Measurements from ENCODE around the gene KITLG.
"Not testable (repeated sequence)": the region's sequence is repeated elsewhere in the genome, so short reads cannot be mapped to it uniquely, and the experiment has no call there.

The KITLG gene, protein sequence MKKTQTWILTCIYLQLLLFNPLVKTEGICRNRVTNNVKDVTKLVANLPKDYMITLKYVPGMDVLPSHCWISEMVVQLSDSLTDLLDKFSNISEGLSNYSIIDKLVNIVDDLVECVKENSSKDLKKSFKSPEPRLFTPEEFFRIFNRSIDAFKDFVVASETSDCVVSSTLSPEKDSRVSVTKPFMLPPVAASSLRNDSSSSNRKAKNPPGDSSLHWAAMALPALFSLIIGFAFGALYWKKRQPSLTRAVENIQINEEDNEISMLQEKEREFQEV

DNA sequence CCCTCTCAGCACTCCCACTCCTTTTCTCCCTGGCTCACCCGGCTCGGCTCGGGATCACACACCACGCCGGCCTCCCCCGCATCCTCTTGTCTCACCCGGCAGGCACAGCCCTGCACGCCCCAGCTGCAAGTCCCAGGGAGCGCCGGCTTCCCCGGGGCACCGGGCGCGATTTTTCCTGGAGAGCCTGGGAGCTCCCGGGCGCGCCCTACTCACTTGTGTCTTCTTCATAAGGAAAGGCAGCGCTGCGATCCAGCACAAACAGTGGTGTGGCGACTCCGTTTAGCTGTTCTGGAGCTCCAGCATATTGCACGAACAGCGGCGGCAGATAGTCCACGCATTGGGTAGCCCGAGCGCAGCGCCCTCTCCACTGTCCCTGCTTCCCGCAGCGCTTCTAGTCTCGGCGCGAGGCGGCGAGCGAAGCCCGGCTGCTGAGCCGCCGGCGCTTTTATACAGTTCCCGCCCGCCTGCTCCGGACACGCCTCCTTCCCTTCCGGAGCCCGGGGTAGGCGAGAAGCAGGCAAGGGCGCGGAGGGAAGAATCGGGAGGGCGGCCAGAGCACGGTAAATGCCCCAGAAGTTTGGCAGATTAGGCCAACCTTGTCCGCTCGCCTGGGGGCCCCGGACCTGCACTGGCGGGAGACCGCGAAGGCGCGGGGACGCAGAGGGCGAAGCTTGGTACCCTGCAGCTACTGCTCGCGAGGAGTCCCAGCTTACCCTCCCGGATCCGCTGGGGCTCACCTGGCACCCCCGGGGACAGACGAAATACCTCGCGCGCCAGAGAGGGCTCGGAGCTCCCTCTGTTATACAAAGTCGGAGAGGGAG is at the start of gene KITLG:
KITLG (minus strand) TSS at position 421 of the 821 bp plus-strand sequence; CDS start at position 228, 193 bp downstream.
- no peak for DNase-seq

DNA sequence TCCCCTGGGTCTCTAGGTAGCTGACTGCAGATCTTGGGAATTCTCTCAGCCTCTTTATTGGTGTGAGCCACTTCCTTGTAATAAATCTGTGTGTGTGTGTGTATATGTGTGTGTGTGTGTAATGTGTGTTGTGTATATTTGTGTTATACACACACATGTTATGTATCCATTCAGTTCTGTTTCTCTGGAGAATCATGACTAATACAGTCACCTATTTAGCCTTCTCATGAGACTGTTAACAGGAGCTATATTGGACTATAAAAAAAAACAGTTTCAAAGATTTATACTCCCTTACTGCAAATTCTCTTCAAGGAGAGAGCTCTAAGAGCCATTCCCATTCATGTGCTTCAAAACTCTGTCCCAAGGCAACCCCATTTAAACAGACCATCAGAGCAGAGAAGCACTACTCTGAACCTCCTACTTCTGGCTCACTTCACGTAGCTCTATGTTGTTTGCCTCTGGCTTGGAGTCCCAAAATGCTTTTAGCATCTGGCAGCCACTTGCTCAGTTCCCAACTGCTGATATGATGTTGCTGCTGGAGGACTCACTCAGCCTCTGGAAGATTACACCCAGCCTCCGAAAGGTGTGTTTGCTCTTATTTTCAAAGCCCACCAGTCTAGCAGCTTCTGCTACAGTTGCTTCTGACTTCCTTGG is 48.7 kb upstream of the KITLG start:
- DNase-seq = no peak

DNA sequence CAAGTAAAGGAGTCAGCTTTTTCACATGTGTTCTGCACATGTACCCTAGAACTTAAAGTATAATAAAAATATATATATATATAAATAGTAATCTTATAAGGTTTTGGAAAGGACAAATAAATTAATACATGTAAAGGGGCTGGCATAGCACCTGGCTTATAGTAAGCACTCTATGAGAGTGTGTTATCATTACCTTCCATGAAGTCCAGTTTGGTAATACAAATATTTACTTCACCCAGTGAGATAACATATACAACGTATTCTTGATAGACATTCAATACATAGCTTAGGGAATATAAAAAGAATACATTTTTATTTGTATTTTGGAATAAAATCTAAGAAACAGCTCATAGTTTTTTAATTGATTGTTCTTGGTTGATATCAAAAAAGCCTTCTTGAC is 47.8 kb upstream of the KITLG start:
- not testable (repeated sequence) for DNase-seq

DNA sequence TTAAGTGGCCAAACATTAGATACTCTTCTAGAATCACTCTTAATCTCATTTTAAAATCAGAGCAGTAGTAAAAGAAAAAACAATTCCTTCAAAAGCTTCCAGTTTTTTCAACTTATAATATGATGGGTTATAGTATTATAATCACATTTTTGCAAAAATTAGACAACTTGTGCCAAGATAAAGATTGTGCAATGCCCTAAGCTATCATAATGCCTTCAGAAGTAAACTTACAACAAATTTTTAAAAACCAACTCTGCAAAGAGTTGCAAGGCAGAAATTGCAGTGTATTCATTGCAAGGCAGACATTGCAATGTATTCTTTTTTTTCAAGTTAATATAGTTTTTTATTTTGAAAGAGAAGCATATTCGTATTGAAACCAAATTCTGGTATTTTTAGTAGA is 47.2 kb upstream of the KITLG start:
- no peak for DNase-seq

DNA sequence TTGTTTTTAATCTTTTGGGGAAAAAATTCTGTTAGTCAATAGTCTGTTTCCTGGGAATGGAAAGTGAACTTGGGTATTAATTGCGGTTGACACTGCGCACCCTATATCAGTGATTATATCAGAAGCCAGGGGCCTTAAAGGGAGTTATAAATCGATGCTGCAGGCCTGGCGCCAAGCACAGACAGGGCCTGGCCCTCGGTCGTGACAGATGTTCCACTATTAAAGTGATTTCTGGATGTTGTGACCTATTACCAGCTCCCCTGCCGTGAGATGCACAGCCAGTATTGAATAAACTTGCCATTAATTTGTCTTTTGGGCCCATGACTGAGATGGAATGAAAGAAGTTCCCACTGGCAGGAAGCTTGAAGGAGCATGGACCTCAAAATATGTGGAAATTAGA is 45.1 kb upstream of the KITLG start:
- DNase-seq = no peak

DNA sequence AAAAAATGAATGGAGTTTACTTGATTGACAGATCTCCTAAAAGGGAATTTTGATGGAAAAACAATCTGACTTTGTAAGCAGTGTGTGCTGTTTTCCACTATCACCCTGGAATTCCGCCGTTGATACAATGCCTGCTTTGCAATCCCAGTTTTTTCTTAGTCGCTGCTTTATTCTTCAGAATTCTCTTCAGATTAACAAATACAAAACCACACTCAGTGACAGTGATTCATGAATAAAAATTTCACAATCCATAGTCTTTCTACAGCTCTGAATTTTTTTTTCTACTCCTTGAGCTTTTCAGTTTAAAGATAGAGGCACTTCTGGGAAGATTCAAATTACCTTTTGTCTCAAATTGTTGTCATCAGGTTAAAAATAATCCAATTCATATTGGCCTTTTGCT is 44.6 kb upstream of the KITLG start:
- no peak for DNase-seq

DNA sequence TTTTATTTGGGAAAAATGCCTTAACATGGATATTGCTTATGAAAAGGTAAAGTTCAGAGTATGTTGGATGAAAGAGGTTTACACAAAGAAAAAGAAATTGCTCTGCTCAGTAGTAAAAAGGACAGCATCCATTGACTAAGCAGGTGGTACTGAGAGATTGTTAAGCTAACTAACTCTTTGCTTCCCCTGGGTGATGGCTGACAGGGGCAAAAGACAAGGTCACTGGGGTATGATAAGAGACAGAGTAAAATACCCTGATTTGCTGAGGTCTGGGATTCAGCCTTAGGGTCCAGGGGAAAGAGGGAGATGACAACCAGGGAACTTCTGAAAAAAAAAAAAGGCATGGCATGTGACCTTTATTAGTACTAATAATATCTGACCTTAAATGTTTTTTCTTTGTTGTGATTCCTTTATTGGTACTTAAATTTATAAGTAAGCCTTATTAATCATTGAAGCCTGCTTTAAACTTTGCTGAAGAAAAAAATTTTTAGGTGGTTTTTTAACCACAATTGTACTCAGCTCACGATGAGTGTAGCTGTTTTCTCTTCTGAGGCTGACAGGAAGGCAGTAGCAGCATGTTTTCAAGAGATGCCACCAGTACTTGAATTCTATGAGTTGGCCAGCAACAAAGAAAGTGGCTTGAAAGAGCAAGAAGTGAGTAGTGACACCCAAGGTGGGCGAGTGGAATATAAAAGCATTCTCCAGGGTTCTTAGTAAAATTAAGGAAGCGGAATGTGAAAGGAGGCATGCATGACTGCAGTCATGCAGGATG is 43.7 kb upstream of the KITLG start:
- DNase-seq = no peak

DNA sequence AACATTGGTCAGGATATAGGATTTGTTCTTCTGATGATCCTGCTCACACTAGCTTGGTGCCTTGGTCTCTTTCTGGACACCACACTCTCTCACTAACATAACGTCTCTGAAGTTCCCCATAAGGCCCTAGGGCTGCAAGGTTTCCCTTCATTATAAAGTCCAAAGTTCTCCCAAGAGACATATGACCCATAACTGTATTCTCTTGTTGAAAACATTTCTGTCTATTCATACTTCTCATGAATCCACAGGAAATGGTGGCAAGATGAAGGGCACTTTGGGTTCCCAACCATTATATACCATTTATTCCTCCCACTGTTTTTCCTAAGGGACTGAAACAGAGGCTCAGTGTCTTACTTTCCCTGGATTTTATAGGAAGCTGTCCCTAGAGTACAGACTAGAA is 37.1 kb upstream of the KITLG start:
- no peak for DNase-seq

DNA sequence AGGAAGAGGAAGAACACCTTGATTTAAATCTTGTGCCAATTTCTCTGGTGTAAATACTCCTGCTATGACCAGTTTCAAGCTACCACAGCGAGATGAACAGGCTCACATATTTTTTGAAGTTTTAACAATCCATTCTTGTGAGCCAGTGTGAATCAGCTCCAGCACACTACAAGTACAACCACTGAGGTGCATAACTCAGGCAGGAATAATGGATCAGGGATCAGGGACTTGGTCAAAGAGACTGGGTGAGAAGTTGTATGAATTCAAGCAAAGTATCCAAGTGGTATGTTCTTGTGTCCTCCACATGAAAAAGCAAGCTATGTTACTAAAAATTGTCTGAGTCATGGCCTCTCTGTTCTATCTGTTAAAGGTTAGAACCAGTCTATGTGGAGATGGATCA is 35.2 kb upstream of the KITLG start:
- DNase-seq = no peak

DNA sequence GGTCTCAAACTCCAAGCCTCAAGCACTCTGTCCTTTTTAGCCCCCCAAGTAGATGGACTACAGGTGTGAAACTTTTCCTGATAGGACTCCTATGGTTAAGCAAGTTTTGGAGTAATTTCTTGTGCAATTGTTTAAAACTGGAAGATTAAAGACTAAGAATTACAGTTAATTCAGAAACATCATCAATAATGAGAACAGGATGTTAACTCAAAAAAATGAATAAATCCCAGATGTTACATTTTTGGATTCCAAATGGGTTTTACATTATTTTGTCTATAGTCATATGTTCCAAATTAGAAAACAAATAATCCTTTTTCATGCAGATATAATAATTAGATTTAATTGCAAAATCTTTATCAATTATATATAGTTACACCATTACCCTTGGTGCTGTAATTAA is 24.4 kb upstream of the KITLG start:
- DNase-seq = no peak

DNA sequence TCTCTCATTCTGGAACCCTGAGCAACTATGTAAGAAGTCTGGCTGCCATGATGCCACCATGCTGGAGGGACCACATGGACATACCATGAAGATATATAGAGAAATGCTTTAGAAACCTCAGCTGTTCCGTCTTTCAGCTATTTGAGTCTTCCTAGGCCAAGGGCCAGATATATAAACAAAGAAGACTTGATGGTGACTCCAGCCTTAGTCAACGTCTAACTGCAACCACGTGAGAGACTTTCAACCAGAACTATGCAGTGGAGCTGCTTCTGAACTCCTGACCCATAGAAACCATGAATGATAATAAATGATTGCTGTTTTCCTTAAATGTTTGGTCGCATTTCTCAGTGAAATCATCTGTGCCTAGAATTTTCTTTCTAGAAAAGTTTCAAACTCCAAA is 20.0 kb upstream of the KITLG start:
- no peak for DNase-seq

DNA sequence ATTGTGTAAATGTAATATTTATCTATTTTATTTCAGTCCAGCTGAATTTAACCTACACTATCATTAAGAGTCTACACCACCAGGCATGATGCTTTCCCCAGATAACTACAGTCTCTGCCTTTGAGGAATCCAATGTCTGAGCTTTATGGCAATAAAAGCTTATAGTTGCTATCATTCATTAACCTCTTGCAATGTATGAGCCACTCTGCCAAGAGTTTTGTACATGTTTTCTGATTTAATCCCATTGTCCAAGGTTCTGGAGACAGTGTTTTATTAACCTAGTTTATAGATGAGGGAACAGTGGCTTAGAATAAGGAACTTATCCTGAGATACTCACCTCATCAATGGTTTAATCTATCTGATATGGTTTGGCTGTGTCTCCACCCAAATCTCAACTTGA is 17.1 kb upstream of the KITLG start:
- DNase-seq = no peak

DNA sequence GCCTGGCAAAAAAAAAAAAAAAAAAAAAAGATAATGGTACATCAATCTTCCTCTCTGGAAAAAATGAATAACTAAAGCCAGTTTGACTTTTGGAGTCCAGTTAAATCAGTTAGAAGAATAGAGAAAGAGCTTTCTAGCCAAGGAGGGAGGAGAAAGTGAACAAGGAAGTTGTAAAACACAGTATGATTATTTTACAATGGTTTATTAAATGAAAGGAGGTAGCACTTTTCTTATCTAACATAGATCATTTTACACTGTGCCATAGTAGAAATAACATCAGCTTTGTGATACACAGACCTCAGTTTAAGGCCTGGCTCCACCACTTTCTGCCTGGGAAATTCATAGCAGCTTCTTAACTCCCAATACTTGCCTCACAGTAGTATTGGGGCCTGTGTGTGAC is 15.4 kb upstream of the KITLG start:
- no peak for DNase-seq

DNA sequence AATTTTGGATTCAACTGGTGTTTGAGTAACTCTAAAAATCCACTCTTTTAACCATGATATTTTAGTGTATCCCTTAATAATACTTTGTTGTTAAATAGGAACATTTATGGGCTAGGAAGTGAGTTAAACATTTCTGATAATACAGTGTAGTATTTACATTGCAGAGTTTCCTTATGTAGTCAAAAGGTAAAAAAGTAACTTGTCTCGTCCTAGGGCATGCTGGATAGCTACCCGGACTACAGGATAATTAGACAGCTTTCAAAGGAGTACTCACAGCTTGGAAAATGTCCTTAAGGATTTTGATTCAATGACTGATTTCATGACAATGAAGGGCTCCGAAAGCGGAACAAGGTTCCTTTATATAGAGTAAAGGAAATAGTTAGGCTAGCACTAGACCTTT is 14.5 kb upstream of the KITLG start:
- DNase-seq = no peak

DNA sequence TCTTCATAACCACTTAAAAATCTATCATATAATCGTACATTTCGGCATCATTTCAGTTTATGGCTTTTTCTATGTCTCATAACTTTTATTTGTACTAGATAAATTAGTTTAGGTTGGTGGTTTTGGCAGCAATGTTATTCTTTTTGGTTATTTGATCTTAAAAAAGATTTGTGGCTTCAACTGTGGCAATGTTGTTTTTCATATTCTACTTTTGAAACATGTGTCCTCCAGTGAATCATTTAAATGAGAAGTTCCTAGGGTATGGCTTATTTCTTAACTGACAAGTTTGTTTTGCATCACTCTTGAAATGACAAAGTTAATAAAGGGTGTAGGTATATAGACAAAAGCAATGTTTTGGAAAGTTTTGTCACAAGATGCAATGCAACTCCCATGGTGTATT is 11.1 kb upstream of the KITLG start:
- no peak for DNase-seq

DNA sequence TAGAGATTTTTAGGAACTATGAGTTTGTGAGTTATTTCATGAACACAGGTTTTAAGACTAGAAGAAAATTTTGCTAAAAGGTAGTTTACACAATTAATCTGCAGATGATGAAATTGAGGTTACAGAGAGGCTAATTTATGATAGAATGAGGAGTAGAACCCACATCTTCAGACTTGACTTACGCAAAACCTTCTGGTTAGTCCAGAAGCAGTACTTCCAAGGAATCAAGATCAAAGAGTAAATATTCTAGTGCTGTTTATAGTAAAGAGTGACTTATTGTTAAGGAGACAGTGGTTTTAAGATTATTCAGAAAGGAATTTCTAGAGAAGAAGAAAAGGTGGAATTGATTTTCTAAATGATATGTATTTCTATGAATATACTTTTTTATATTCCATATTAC is 10.6 kb upstream of the KITLG start:
- DNase-seq = no peak

DNA sequence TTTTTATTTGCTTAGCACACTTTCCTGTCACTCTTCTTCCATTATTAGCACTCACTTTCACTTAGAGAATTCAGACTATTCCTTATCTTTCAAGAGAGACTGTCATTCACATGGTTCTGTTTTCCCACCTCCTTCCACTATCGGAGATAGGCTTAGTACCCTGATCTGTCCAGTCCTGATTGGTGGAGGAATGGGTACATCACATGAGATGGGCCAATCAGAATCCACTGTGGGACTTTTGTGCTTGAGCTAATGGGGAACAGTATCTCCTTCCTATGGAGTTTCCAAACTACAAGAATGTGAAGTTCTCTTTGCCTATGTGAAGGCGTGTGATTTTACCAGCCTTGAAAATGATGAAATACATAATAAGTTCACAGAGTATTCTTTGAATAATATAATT is 4.8 kb upstream of the KITLG start:
- DNase-seq = no peak

DNA sequence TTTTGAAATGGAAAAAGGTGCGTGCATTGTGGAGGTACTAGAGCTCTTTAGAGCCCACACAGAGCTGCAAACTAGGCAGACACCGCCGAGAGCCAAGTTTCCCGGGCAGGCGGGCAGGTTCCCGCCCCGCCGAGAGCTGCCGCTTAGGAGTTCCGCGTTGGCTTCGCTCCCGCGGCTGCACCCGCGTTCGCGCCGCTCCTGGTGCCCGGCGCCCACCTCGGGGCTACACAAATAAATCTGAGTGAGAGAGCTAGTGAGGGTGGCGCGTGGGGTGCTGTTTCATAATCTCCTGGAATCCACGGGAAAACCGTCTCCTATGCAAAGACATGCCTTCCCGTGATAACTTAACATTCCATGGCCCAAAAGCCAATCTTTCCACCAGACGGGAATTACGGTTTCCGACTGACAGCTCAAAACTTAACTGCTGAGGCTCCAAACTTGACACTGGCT is 645 bp downstream of the KITLG start:
- no peak for DNase-seq

DNA sequence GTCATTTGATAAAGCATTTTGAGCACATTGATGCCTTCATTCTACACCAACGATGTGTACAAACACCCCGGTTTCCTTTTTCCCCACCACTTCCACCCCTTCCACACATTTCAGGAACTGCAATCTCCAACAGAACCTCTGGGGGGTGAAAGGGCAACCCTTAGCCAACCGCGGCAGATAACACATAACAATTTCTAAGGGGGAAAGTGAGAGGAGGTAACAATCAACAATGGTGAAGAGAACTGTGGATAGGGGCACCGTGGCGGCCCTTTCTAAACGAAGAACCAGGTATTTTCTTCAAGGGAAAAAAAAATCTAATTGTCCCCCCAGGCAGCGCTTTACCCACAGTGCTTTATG is 1.1 kb downstream of the KITLG start:
- DNase-seq = no peak

DNA sequence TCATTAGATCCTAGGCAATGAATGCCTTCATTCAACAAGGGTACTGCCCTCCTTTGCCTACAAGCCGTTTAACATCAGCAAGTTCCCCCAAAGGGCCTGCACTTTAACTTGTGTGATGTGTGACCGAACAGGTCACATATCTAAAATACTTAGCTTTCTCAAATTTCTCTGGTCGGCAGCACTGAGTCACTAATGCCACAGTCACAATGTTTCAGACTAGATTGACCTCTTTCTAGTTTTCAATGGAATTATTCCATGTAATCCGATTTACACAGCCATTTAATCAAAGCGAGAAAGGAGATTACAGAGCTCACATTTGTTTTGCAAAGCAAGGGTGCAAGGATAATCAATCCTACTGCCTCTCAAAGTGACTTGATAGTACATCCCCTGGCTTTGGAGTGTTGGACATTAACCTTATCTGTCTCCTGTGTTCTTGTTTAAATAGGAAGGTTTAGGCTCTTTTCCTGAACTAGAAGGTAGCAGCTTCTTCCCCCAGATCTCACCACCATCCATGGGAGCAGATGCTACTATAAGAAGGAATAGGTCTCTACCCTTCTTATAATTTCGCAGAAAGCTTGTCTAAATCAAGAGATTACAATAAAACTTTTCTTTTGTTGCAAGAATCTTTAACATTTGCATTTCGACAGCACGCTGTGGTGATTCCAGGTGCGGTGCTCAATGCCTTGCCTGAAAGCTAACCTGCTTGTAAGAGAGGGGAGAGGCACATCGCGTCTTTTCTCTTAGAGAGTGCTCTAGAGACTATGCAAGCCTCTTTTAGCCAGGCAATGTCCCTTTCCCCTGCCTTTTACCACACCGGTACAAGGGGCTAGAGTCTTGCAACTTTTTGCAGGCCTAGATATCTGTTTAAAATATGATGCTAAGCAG is 1.8 kb downstream of the KITLG start:
- DNase-seq = no peak

DNA sequence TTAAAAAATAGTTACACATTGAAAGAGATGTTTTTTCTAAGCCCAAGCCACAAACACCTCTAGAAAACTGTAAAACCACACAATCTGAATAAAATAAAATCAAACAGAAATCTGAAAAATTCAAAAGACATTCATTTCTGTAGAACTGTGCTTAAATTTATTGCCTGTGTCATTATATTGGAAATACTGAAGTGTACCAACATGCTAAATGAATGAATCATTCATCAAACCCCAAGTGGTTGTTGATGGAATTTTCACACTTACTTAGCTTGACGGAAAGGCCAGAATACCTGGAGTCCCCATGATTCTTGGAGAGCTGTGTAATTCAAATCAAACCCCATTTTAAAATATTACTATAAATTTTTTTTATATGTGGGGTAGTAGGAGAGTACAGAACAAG is 2.7 kb downstream of the KITLG start:
- no peak for DNase-seq

DNA sequence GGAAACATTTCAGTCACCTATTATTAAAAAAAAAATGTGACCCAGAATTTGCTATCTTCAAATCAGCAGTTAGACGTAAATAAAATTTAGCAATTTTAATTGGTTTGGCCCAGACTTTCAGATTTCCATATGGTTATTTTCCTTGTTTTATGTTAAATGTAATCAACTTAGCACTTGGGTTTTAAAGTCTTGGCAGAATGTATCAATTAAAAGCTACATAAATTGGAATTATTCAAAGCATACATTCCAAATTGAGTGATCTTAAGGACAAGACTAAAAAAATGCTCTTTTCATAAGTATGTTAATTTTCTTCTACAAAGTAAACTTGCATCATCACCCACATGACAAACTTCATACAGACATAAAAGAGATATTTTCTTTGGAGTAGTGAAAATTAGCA is 3.4 kb downstream of the KITLG start:
- no peak for DNase-seq

Measured in CD4-positive, alpha-beta T cell treated with Interleukin-21 for 1 hour (primary cell).